Measurements from ENCODE around the gene SCUBE3. TPM values are rescaled to one million over a fixed set of nuclear protein-coding genes. Genes with fewer than 3 reads are reported as not detected.
A peak's percentile ranks its signal among the peaks of the same experiment; 100 is the strongest.

Gene SCUBE3
- total RNA-seq, 2 experiments from 2014 or later = 0.20 to 0.22 TPM

DNA sequence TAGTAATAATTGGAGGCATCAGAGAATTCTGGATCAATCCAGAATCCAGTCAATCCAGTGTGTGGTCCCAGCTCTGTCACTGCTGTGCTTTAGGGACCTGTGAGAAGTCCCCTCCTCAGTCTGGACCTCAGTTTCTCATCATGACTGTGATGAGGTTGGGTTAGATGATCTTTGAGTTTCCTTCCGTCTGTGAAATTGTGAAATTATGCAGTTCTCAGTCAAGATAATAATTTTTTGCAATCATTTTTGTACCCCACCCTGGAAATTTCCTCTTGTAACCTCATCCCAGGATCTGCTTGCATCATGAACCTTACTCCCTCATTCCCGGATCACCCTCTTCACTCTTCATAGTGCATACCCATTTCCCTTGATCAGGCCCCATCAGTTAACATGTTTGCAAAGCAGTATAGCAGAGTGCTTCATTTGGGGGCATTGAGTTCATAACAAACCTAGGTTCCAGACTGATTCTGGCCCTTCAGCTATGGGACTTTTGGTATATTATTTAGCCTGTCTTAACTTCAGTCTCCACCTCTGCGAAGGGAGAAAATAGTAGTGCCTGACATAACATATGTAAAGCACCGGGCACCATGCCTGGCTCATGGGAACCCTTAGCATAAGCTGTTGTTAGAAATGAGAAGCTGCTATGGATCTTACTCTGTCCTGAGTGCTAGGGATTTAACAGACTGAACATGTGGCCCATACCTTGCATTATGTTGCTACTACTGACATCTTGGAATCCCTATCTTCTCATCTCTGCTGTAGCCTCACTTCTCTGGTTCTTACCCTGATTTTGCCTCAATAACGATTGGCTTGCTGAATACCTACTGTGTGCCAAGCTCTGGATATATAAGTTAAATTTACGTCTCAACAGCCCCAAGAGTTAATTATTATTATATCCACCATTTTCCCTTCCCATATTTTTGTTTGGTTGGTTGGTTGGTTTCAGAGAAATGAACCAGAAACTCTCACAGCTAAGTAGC lies 47.1 kb downstream of the SCUBE3 start:
- H3K9me3 Mint-ChIP-seq = no peaks in the 10 kb centered on the region
- no peaks in the 10 kb centered on the region for H3K27me3 Mint-ChIP-seq
- H3K4me3 Mint-ChIP-seq = peak overlapping the region; percentile 91
- H3K4me1 Mint-ChIP-seq = peaks cover 33% of the 10 kb centered on the region
- H3K27ac Mint-ChIP-seq = peak overlapping the region; percentile 94
- ATAC-seq (ENCODE audit: low read depth) (no peak), DNase-seq (no peak)
- POLR2A ChIA-PET = no interaction called here
- peaks cover 4% of the 10 kb centered on the region for H3K36me3 Mint-ChIP-seq

DNA sequence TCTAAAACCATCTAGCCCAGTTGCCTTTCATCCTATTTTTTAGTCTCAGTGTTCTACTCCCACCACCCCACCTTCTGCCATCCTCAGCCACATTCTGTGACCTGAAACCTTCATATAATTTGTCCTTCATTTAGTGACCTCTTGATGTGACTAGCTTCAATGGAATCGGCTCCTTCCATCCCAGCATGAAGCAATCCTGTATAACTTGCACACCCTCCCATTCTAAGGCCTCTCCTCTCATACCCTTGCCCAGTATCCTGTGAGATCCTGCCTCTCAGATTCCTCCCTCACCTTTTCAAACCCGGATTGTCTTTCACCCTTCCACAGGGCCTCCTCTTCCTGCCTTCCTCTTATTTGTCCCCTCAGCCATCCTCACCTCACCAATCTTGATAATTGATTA lies 48.8 kb downstream of the SCUBE3 start:
- DNase-seq (no peak), ATAC-seq (ENCODE audit: low read depth) (no peak)
- Mint-ChIP-seq H3K27me3 (no peaks in the 10 kb centered on the region), H3K4me3 (no peak overlapping the region), H3K27ac (no peak overlapping the region), H3K9me3 (no peaks in the 10 kb centered on the region), H3K4me1 (peaks cover 34% of the 10 kb centered on the region), H3K36me3 (peaks cover 4% of the 10 kb centered on the region)
- POLR2A ChIA-PET = no interaction called here

GRCh38 chr6:35264550-35265274 lies 51.0 kb downstream of the SCUBE3 start:
- H3K36me3 Mint-ChIP-seq = peaks cover 4% of the 10 kb centered on the region
- no peak for DNase-seq
- H3K27me3 Mint-ChIP-seq = no peaks in the 10 kb centered on the region
- peaks cover 35% of the 10 kb centered on the region for H3K4me1 Mint-ChIP-seq
- H3K9me3 Mint-ChIP-seq = no peaks in the 10 kb centered on the region
- no peak overlapping the region for H3K27ac Mint-ChIP-seq
- H3K4me3 Mint-ChIP-seq = no peak overlapping the region
- ATAC-seq (ENCODE audit: low read depth) = no peak
- POLR2A ChIA-PET = no interaction called here

DNA sequence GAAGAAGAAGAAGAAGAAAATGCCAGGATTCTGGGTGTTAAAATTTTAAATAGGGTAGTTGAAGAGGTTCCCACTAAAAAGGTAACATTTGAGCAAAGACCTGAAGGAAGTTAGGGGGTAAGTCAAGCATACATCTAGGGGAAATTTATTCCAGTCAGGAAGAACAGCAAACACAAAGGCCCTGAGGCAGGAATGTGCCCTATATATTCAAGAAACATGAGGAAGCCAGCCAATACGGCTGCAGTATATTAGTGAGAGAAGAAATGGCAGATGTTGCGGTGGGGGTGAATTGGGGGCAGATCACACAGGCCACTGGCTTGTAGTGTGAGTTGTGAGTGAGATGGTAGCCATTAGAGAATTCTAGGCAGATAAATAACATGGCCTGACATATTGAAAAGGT lies 51.8 kb downstream of the SCUBE3 start:
- Mint-ChIP-seq H3K36me3 (peaks cover 4% of the 10 kb centered on the region), H3K4me1 (peaks cover 29% of the 10 kb centered on the region)

DNA sequence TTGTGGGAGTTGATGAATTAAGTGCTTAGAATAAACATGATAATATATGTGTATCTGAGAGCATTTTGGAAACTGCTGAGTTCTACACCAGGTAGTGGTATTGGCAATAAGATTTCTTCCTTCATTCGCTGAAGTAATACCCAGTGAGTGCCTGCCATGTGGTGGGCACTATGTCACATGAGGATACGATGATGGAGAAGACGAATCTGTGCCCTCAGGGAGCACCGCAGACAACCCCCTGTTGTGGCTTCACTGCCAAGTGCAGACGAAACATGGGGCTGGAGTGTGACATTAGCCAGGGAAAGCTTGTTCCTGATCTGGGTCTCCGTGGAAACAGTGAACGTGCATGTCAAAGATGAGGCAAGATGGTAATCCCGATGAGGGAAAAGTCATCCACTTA lies 53.7 kb downstream of the SCUBE3 start:
- H3K27me3 Mint-ChIP-seq = no peaks in the 10 kb centered on the region
- no peak overlapping the region for H3K27ac Mint-ChIP-seq
- no peak overlapping the region for H3K4me3 Mint-ChIP-seq
- no peaks in the 10 kb centered on the region for H3K9me3 Mint-ChIP-seq
- no peak for DNase-seq
- POLR2A ChIA-PET = interaction anchor here (1.2 kb wide), 1 partner anchor 8 kb away, joined by 5 read pairs; the partner anchor contains the start of gene ZNF76
- no peak for ATAC-seq (ENCODE audit: low read depth)
- H3K4me1 Mint-ChIP-seq = peaks cover 17% of the 10 kb centered on the region
- peaks cover 4% of the 10 kb centered on the region for H3K36me3 Mint-ChIP-seq

More for the DNA sequence above, 51.8 kb downstream of the SCUBE3 start:
- DNase-seq = no peak
- Mint-ChIP-seq H3K9me3 (no peaks in the 10 kb centered on the region), H3K4me3 (no peak overlapping the region), H3K27ac (no peak overlapping the region), H3K27me3 (no peaks in the 10 kb centered on the region)
- POLR2A ChIA-PET = no interaction called here
- no peak for ATAC-seq (ENCODE audit: low read depth)

- POLR2A ChIA-PET = interaction anchor here (1.2 kb wide), 1 partner anchor 8 kb away, joined by 5 read pairs; the partner anchor contains the start of gene ZNF76
- peaks cover 14% of the 10 kb centered on the region for H3K4me1 Mint-ChIP-seq
- no peak overlapping the region for H3K4me3 Mint-ChIP-seq
- no peak for DNase-seq
- H3K27me3 Mint-ChIP-seq = no peaks in the 10 kb centered on the region
- no peaks in the 10 kb centered on the region for H3K9me3 Mint-ChIP-seq
- peaks cover 4% of the 10 kb centered on the region for H3K36me3 Mint-ChIP-seq
- ATAC-seq (ENCODE audit: low read depth) = no peak
- H3K27ac Mint-ChIP-seq = no peak overlapping the region
Measured at GRCh38 chr6:35267897-35268296, 54.1 kb downstream of the SCUBE3 start.

DNA sequence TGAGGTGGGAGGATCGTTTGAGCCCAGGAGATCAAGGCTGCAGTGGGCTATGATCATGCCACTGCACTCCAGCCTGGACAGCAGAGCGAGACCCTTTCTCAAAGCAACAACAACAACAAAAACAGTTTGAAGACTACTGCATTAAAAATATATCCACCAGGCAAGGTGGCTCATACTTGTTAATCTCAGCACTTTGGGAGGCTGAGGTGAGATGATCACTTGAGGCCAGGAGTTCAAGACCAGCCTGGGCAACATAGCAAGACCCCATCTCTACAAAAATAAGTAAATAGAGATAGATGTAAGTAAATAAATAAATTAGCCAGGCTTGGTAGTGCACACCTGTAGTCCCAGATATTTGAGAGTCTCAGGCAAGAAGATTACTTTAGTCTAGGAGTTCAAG lies 58.2 kb downstream of the SCUBE3 start:
- ATAC-seq (ENCODE audit: low read depth) = no peak
- no peaks in the 10 kb centered on the region for H3K27me3 Mint-ChIP-seq
- DNase-seq = no peak
- H3K4me1 Mint-ChIP-seq = peaks cover 10% of the 10 kb centered on the region
- POLR2A ChIA-PET = no interaction called here
- no peaks in the 10 kb centered on the region for H3K9me3 Mint-ChIP-seq
- no peak overlapping the region for H3K27ac Mint-ChIP-seq
- peaks cover 4% of the 10 kb centered on the region for H3K36me3 Mint-ChIP-seq
- no peak overlapping the region for H3K4me3 Mint-ChIP-seq

- Mint-ChIP-seq H3K36me3 (peaks cover 4% of the 10 kb centered on the region), H3K4me1 (peaks cover 13% of the 10 kb centered on the region), H3K27ac (no peak overlapping the region), H3K4me3 (no peak overlapping the region), H3K9me3 (no peaks in the 10 kb centered on the region), H3K27me3 (no peaks in the 10 kb centered on the region)
- POLR2A ChIA-PET = no interaction called here
- DNase-seq (no peak), ATAC-seq (ENCODE audit: low read depth) (no peak)
Measured at GRCh38 chr6:35273822-35274559, 60.2 kb downstream of the SCUBE3 start.

GRCh38 chr6:35275744-35276260 lies 62.0 kb downstream of the SCUBE3 start:
- no peak for DNase-seq
- H3K9me3 Mint-ChIP-seq = no peaks in the 10 kb centered on the region
- peaks cover 4% of the 10 kb centered on the region for H3K36me3 Mint-ChIP-seq
- ATAC-seq (ENCODE audit: low read depth) = no peak
- H3K4me3 Mint-ChIP-seq = no peak overlapping the region
- no peak overlapping the region for H3K27ac Mint-ChIP-seq
- no peaks in the 10 kb centered on the region for H3K27me3 Mint-ChIP-seq
- POLR2A ChIA-PET = no interaction called here
- peaks cover 11% of the 10 kb centered on the region for H3K4me1 Mint-ChIP-seq

- no peak overlapping the region for H3K27ac Mint-ChIP-seq
Measured at GRCh38 chr6:35278708-35279107, 65.0 kb downstream of the SCUBE3 start.

GRCh38 chr6:35280903-35281302 lies 67.1 kb downstream of the SCUBE3 start:
- Mint-ChIP-seq H3K4me3 (no peak overlapping the region), H3K27me3 (no peaks in the 10 kb centered on the region), H3K27ac (no peak overlapping the region), H3K36me3 (peaks cover 5% of the 10 kb centered on the region), H3K4me1 (peaks cover 8% of the 10 kb centered on the region), H3K9me3 (no peaks in the 10 kb centered on the region)
- DNase-seq = no peak
- POLR2A ChIA-PET = no interaction called here
- ATAC-seq (ENCODE audit: low read depth) = no peak

More at GRCh38 chr6:35278708-35279107, 65.0 kb downstream of the SCUBE3 start:
- Mint-ChIP-seq H3K27me3 (no peaks in the 10 kb centered on the region), H3K9me3 (no peaks in the 10 kb centered on the region), H3K4me3 (no peak overlapping the region), H3K36me3 (peaks cover 7% of the 10 kb centered on the region), H3K4me1 (peaks cover 11% of the 10 kb centered on the region)
- POLR2A ChIA-PET = no interaction called here
- no peak for ATAC-seq (ENCODE audit: low read depth)
- no peak for DNase-seq

- ATAC-seq (ENCODE audit: low read depth) (no peak), DNase-seq (no peak)
- POLR2A ChIA-PET = interaction anchor here (0.7 kb wide), 1 partner anchor 357 kb away, joined by 3 read pairs; no protein-coding TSS in a partner anchor
- H3K4me3 Mint-ChIP-seq = no peak overlapping the region
- H3K27ac Mint-ChIP-seq = no peak overlapping the region
- no peaks in the 10 kb centered on the region for H3K9me3 Mint-ChIP-seq
- H3K4me1 Mint-ChIP-seq = peaks cover 5% of the 10 kb centered on the region
- H3K27me3 Mint-ChIP-seq = no peaks in the 10 kb centered on the region
- peaks cover 8% of the 10 kb centered on the region for H3K36me3 Mint-ChIP-seq
Measured at GRCh38 chr6:35282472-35282871, 68.7 kb downstream of the SCUBE3 start.

GRCh38 chr6:35283361-35283760 lies 69.6 kb downstream of the SCUBE3 start:
- peaks cover 8% of the 10 kb centered on the region for H3K36me3 Mint-ChIP-seq

More at GRCh38 chr6:35283361-35283760, 69.6 kb downstream of the SCUBE3 start:
- H3K27ac Mint-ChIP-seq = no peak overlapping the region
- POLR2A ChIA-PET = no interaction called here
- no peaks in the 10 kb centered on the region for H3K27me3 Mint-ChIP-seq
- H3K4me3 Mint-ChIP-seq = no peak overlapping the region
- DNase-seq = no peak
- H3K4me1 Mint-ChIP-seq = peaks cover 4% of the 10 kb centered on the region
- no peaks in the 10 kb centered on the region for H3K9me3 Mint-ChIP-seq
- ATAC-seq (ENCODE audit: low read depth) = no peak
